HUES6 (cell line): ENCODE results near the gene ACKR4.
"Not testable (repeated sequence)": the region's sequence is repeated elsewhere in the genome, so short reads cannot be mapped to it uniquely, and the experiment has no call there.

Experiments
- H3K27ac ChIP-seq: 2 replicates; pipeline ENCODE4 v1.7.0; 2013; ENCODE audit warnings: low read depth, mild to moderate bottlenecking, low read length, inconsistent platforms
- H3K27me3 ChIP-seq: 2 replicates; pipeline ENCODE4 v1.6.1; 2013; ENCODE audit warnings: low read length; ENCODE audit not compliant: control insufficient read depth, insufficient read depth
- H3K36me3 ChIP-seq: 2 replicates; pipeline ENCODE4 v1.6.1; 2013; ENCODE audit warnings: low read length; ENCODE audit not compliant: control insufficient read depth, insufficient read depth
- H3K4me1 ChIP-seq: 2 replicates; pipeline ENCODE4 v1.6.1; 2013; ENCODE audit warnings: low read length; ENCODE audit not compliant: control insufficient read depth, insufficient read depth
- H3K4me3 ChIP-seq: 2 replicates; pipeline ENCODE4 v1.5.1; 2013; ENCODE audit warnings: low read depth, low read length
- H3K9ac ChIP-seq: one replicate; pipeline ENCODE4 v1.6.1; 2013; ENCODE audit warnings: mild to moderate bottlenecking, low read length
- H3K9me3 ChIP-seq: 2 replicates; pipeline ENCODE4 v1.6.1; 2013; ENCODE audit warnings: low read depth, low read length; ENCODE audit not compliant: control insufficient read depth, insufficient read depth

The ACKR4 gene

GRCh38 chr3:132596816-132597433 lies at the start of gene ACKR4:
Gene ACKR4, plus strand, starts transcription at chr3:132597270. Its CDS starts 3,128 bp downstream, at chr3:132600398.
- Histone ChIP-seq H3K4me1 (0 out of 2 replicates have a peak, but pooled peaks cover 5% of the 10 kb centered on the region), H3K4me3 (no peak within 1 kb of the TSS), H3K36me3 (peaks cover 8% of the 10 kb centered on the region; the same call in 1 of the 2 replicates), H3K9me3 (no peaks in the 10 kb centered on the region), H3K9ac (no peak within 1 kb of the TSS), H3K27me3 (no peaks in the 10 kb centered on the region), H3K27ac (no peak within 1 kb of the TSS)

GRCh38 chr3:132549169-132549568 lies 47.9 kb upstream of the ACKR4 start:
- Histone ChIP-seq H3K9me3 (no peaks in the 10 kb centered on the region), H3K4me3 (no peak overlapping the region), H3K27me3 (no peaks in the 10 kb centered on the region), H3K9ac (no peak overlapping the region), H3K36me3 (no peaks in the 10 kb centered on the region), H3K27ac (no peak overlapping the region), H3K4me1 (no peaks in the 10 kb centered on the region)

GRCh38 chr3:132549890-132550578 lies 47.0 kb upstream of the ACKR4 start:
- H3K4me1 ChIP-seq, result peaks cover 7% of the 10 kb centered on the region
- no peaks in the 10 kb centered on the region for H3K27me3 ChIP-seq
- no peak overlapping the region for H3K9ac ChIP-seq
- no peaks in the 10 kb centered on the region for H3K9me3 ChIP-seq
- no peak overlapping the region for H3K4me3 ChIP-seq
- H3K27ac ChIP-seq, result no peak overlapping the region
- H3K36me3 ChIP-seq, result no peaks in the 10 kb centered on the region

GRCh38 chr3:132550579-132551305 lies 46.3 kb upstream of the ACKR4 start:
- no peaks in the 10 kb centered on the region for H3K9me3 ChIP-seq
- H3K36me3 ChIP-seq, result no peaks in the 10 kb centered on the region
- H3K9ac ChIP-seq, result no peak overlapping the region
- H3K27me3 ChIP-seq, result no peaks in the 10 kb centered on the region
- no peak overlapping the region for H3K27ac ChIP-seq
- H3K4me1 ChIP-seq, result peaks cover 10% of the 10 kb centered on the region
- no peak overlapping the region for H3K4me3 ChIP-seq

GRCh38 chr3:132553826-132554225 lies 43.2 kb upstream of the ACKR4 start:
- H3K27ac ChIP-seq, result no peak overlapping the region
- H3K4me3 ChIP-seq, result no peak overlapping the region
- no peaks in the 10 kb centered on the region for H3K36me3 ChIP-seq
- no peaks in the 10 kb centered on the region for H3K27me3 ChIP-seq
- peaks cover 12% of the 10 kb centered on the region for H3K4me1 ChIP-seq
- no peaks in the 10 kb centered on the region for H3K9me3 ChIP-seq
- H3K9ac ChIP-seq, result no peak overlapping the region

- no peak overlapping the region for H3K27ac ChIP-seq
- H3K27me3 ChIP-seq, result no peaks in the 10 kb centered on the region
- no peak overlapping the region for H3K4me3 ChIP-seq
- H3K9me3 ChIP-seq, result no peaks in the 10 kb centered on the region
- no peak overlapping the region for H3K9ac ChIP-seq
- peaks cover 12% of the 10 kb centered on the region for H3K4me1 ChIP-seq
- H3K36me3 ChIP-seq, result no peaks in the 10 kb centered on the region
These were observed 42.6 kb upstream of the ACKR4 start for GRCh38 chr3:132554437-132554836.

GRCh38 chr3:132555306-132556035 lies 41.6 kb upstream of the ACKR4 start:
- Histone ChIP-seq H3K9me3 (no peaks in the 10 kb centered on the region), H3K4me1 (peaks cover 12% of the 10 kb centered on the region), H3K27ac (no peak overlapping the region), H3K27me3 (no peaks in the 10 kb centered on the region), H3K36me3 (no peaks in the 10 kb centered on the region), H3K4me3 (no peak overlapping the region), H3K9ac (no peak overlapping the region)

GRCh38 chr3:132556036-132556386 lies 41.1 kb upstream of the ACKR4 start:
- peaks cover 12% of the 10 kb centered on the region for H3K4me1 ChIP-seq
- not testable (repeated sequence) for H3K9me3 ChIP-seq, H3K4me3 ChIP-seq, H3K27me3 ChIP-seq, H3K36me3 ChIP-seq, H3K27ac ChIP-seq, H3K9ac ChIP-seq

- Histone ChIP-seq H3K36me3 (no peaks in the 10 kb centered on the region), H3K4me1 (peaks cover 12% of the 10 kb centered on the region), H3K9ac (no peak overlapping the region), H3K4me3 (no peak overlapping the region), H3K27me3 (no peaks in the 10 kb centered on the region), H3K27ac (no peak overlapping the region), H3K9me3 (no peaks in the 10 kb centered on the region)
These were observed 40.4 kb upstream of the ACKR4 start for GRCh38 chr3:132556508-132557159.

- Histone ChIP-seq H3K9me3 (no peaks in the 10 kb centered on the region), H3K4me1 (0 out of 2 replicates have a peak, but pooled peaks cover 3% of the 10 kb centered on the region), H3K27ac (no peak overlapping the region), H3K4me3 (no peak overlapping the region), H3K36me3 (no peaks in the 10 kb centered on the region), H3K9ac (no peak overlapping the region), H3K27me3 (no peaks in the 10 kb centered on the region)
These were observed 36.1 kb upstream of the ACKR4 start for GRCh38 chr3:132561003-132561402.
